WTC11 (cell line): Measurements from ENCODE around the gene MED23.

Experiments used
- ATF1 ChIP-seq: sonication (generic); formaldehyde crosslinking; IDR thresholded peaks from 2 replicates; pipeline ENCODE4 v1.8.1; 2023; ENCODE audit warnings: mild to moderate bottlenecking, moderate library complexity, missing genetic modification reagents
- CTCF ChIP-seq: fragments of 200-600 bp; IDR thresholded peaks from 2 replicates; pipeline ENCODE4 v1.8.0; 2022; ENCODE audit warnings: antibody characterized with exemption
- FOXK1 ChIP-seq: sonication (generic); formaldehyde crosslinking; IDR thresholded peaks from 2 replicates; pipeline ENCODE4 v1.8.0; 2022; ENCODE audit warnings: mild to moderate bottlenecking, moderate library complexity, missing genetic modification reagents
- IRF1 ChIP-seq: sonication (generic); formaldehyde crosslinking; IDR thresholded peaks from 2 replicates; pipeline ENCODE4 v1.8.0; 2023; ENCODE audit warnings: missing genetic modification reagents
- MAX ChIP-seq: sonication (generic); formaldehyde crosslinking; IDR thresholded peaks from 2 replicates; pipeline ENCODE4 v1.8.0; 2022; ENCODE audit warnings: mild to moderate bottlenecking, missing genetic modification reagents
- MXD4 ChIP-seq: fragments of 250-450 bp; sonication (Bioruptor Pico); IDR thresholded peaks from 2 replicates; pipeline ENCODE4 v1.8.0; 2021; ENCODE audit warnings: mild to moderate bottlenecking, moderate library complexity, borderline replicate concordance
- NR3C1 ChIP-seq: sonication (generic); formaldehyde crosslinking; conservative IDR thresholded peaks from 2 replicates; pipeline ENCODE4 v1.8.1; 2023; ENCODE audit warnings: low read depth, mild to moderate bottlenecking, missing genetic modification reagents
- TEAD4 ChIP-seq: sonication (generic); formaldehyde crosslinking; IDR thresholded peaks from 2 replicates; pipeline ENCODE4 v1.8.0; 2022; ENCODE audit warnings: mild to moderate bottlenecking, missing genetic modification reagents
- TF ChIP-seq, protein P1 (sequence below): sonication (generic); formaldehyde crosslinking; IDR thresholded peaks from 2 replicates; pipeline ENCODE4 v1.8.1; 2023; ENCODE audit warnings: mild to moderate bottlenecking, missing genetic modification reagents
- TF ChIP-seq, protein P2 (sequence below): sonication (generic); formaldehyde crosslinking; IDR thresholded peaks from 2 replicates; pipeline ENCODE4 v1.8.0; 2022; ENCODE audit warnings: mild to moderate bottlenecking, missing genetic modification reagents

GRCh38 chr6:131592935-131593334 is 35.1 kb downstream of the MED23 start:
- TF ChIP-seq, protein P1, sequence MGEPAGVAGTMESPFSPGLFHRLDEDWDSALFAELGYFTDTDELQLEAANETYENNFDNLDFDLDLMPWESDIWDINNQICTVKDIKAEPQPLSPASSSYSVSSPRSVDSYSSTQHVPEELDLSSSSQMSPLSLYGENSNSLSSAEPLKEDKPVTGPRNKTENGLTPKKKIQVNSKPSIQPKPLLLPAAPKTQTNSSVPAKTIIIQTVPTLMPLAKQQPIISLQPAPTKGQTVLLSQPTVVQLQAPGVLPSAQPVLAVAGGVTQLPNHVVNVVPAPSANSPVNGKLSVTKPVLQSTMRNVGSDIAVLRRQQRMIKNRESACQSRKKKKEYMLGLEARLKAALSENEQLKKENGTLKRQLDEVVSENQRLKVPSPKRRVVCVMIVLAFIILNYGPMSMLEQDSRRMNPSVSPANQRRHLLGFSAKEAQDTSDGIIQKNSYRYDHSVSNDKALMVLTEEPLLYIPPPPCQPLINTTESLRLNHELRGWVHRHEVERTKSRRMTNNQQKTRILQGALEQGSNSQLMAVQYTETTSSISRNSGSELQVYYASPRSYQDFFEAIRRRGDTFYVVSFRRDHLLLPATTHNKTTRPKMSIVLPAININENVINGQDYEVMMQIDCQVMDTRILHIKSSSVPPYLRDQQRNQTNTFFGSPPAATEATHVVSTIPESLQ (CRISPR knock-in tag): no peak
- TF ChIP-seq NR3C1 (CRISPR knock-in tag) (no peak), FOXK1 (CRISPR knock-in tag) (no peak), CTCF (no peak), ATF1 (CRISPR knock-in tag) (no peak), TEAD4 (CRISPR knock-in tag) (no peak), MXD4 (CRISPR knock-in tag) (no peak), MAX (no peak), IRF1 (CRISPR knock-in tag) (no peak)
- TF ChIP-seq, protein P2, sequence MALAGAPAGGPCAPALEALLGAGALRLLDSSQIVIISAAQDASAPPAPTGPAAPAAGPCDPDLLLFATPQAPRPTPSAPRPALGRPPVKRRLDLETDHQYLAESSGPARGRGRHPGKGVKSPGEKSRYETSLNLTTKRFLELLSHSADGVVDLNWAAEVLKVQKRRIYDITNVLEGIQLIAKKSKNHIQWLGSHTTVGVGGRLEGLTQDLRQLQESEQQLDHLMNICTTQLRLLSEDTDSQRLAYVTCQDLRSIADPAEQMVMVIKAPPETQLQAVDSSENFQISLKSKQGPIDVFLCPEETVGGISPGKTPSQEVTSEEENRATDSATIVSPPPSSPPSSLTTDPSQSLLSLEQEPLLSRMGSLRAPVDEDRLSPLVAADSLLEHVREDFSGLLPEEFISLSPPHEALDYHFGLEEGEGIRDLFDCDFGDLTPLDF (CRISPR knock-in tag): no peak
